IPS-18c (cell line): ENCODE data around the gene ALDH3B2.
"Not testable (repeated sequence)": the region's sequence is repeated elsewhere in the genome, so short reads cannot be mapped to it uniquely, and the experiment has no call there.

Experiments used
- H3K4me3 ChIP-seq: 2 replicates; pipeline ENCODE4 v1.7.0; 2013; ENCODE audit warnings: low read depth, mild to moderate bottlenecking, low read length, moderate library complexity; ENCODE audit not compliant: insufficient read depth
- H3K9me3 ChIP-seq: one replicate; pipeline ENCODE4 v1.6.1; 2013; ENCODE audit warnings: mild to moderate bottlenecking, low read length, moderate library complexity; ENCODE audit not compliant: control insufficient read depth, insufficient read depth

Gene ALDH3B2, protein sequence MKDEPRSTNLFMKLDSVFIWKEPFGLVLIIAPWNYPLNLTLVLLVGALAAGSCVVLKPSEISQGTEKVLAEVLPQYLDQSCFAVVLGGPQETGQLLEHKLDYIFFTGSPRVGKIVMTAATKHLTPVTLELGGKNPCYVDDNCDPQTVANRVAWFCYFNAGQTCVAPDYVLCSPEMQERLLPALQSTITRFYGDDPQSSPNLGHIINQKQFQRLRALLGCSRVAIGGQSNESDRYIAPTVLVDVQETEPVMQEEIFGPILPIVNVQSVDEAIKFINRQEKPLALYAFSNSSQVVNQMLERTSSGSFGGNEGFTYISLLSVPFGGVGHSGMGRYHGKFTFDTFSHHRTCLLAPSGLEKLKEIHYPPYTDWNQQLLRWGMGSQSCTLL

DNA sequence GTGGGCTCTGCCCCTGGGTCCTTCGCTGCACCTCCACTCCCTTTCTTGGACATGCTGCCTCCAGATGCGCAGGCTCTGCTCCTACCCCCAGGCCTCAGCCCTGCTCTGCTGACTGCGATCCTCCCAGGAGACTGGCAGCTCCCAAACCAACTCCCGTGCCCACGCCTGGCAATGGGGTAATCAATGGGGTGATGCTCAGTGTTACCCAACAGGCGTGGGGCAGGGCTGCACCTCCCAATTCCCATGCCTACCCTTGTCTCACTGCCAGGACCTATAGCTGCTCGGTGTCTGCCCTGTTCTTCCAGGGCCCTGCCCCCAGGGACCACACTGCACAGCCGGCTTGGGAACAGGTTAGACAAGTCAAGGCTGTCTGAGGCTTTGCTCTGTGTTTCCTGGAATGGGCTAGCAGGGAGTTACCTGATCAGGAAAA lies at the start of gene ALDH3B2:
ALDH3B2 (minus strand) TSS at position 182 of the 430 bp plus-strand sequence. CDS start 7,688 bp downstream, outside the sequence.
- no peaks in the 10 kb centered on the region for H3K9me3 ChIP-seq
- H3K4me3 ChIP-seq, result no peak within 1 kb of the TSS

DNA sequence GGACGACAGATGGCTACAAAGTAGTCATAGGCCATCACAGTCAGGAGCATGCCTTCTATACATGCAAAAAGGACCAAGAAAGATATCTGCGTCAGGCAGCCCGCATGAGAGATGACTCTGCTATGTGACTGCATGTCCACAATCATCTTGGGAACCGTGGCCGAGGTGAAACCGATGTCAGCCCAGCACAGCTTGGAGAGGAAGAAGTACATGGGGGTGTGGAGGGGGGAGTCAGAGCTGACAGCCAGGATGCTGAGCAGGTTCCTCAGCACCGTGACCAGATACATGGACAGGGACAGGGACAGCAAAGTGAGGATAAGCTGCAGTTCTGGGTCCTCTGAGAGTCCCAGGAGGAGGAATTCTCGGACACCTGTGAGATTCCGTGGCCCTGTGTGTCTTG lies 48.6 kb upstream of the ALDH3B2 start:
- H3K9me3 ChIP-seq, H3K4me3 ChIP-seq: not testable (repeated sequence)

DNA sequence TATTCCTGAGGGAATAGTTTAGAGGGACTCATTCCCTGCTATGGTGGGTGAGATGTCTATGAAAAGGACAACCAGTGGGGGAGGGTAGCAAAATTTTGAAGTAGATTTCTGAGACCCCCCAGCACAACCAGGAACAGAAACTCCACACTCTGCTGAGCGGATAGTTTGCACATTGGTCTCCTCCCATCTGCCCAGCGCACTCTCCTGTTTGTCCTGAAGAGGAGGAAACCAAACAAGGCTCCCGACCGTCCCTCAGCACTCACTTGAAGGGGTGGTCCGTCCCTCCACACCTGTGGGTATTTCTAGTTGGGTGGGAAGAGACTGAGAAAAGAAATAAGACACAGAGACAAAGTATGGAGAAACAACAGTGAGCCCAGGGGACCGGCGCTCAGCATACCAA lies 41.8 kb upstream of the ALDH3B2 start:
- not testable (repeated sequence) for H3K4me3 ChIP-seq, H3K9me3 ChIP-seq

DNA sequence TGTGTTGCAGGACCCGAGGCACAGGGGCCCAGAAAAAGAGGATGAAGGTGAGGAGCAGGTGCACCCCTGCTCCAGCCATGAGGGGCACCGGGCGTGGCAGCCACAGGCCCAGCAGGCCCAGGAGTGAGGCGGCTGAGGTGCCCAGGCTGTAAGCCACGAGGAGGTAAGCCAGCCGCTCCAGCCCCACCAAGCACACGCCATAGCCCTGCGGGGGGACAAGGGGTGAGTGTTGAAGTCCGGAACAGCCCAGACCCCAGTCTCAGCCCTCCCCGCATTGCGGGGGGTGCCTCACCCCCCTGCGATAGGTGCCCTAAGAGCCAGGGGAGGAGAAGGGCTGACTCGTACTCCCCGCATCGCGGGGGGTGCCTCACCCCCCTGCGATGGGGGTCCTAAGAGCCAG lies 41.4 kb upstream of the ALDH3B2 start:
- H3K9me3 ChIP-seq, H3K4me3 ChIP-seq: not testable (repeated sequence)

DNA sequence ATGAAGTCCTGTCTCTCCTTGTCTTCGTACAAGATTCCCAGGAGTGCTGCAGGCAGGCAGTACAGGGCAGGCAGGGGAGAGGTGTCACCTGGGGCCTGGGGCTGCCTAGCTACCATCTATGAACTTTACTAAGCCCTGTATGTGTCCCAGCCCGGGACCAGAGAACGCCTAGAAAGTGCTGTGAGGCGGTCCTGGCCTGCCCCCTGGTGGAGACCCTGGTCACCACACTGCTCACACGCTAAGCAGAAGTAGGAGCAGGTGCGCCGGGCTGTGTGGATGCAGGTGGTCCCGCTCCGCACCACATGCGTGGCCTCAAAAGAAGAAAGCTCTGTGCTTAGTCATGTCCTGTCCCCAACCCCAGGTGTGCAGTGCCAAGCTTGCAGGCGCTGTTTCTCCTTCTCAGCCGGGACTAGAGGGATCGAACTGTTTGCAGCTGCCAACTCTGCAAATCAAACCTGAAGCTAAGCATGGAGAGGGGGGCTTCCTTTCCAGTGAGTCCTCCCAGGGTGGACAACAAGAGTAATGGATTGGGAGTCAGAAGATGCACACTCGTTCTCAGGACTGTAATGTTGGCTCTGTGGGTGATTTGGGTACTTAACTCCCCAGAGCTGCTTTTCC lies 39.6 kb upstream of the ALDH3B2 start:
- not testable (repeated sequence) for H3K9me3 ChIP-seq, H3K4me3 ChIP-seq

- H3K4me3 ChIP-seq, result peak overlapping the region; percentile 38; the same call in 1 of the 2 replicates
- not testable (repeated sequence) for H3K9me3 ChIP-seq
These were observed 37.3 kb upstream of the ALDH3B2 start for GRCh38 chr11:67711676-67712075.

DNA sequence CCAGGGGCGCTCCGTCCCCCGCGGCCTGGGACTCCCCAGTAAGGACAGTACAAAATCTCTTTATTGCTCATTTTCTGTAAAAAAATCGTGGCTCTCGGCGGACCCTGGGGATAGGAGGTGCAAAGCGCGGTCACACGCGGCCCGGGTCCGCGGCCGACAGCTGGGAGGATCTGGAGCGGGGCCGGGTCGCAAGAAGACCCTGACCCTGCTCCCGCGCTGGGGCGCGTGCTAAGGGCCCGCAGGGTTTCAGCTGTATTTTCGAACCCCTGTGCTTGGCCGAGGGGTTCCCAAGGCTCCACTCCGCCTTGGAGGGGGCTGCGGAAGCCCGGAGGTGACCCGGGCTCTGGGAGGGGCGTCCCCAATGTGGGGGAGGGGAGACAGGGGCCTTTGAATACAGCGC lies 36.8 kb upstream of the ALDH3B2 start:
- not testable (repeated sequence) for H3K9me3 ChIP-seq
- peak overlapping the region; percentile 38; the same call in 1 of the 2 replicates for H3K4me3 ChIP-seq

DNA sequence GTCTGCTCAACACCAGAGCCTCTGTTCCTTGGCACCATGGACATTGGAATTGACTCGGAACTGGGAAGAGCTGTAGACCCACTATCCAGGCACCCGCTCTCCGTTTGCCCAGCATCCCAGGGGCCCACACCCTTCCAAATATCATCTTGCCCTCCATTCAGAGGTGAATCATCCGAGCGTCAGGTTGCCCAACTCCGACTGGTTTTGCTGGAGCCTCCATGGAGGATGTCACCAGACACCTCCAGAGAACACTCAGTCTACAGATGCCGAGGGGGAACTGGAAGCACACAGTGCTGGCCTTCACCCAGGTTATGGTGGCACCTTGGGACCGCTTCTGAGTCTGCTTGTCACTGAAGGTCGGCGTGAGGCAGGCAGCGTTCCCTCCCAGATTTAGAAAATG lies 35.4 kb upstream of the ALDH3B2 start:
- not testable (repeated sequence) for H3K4me3 ChIP-seq, H3K9me3 ChIP-seq

- Histone ChIP-seq H3K4me3 (no peak overlapping the region), H3K9me3 (no peaks in the 10 kb centered on the region)
These were observed 30.8 kb upstream of the ALDH3B2 start for GRCh38 chr11:67705264-67705663.

GRCh38 chr11:67704524-67704923 lies 30.1 kb upstream of the ALDH3B2 start:
- H3K4me3 ChIP-seq, result no peak overlapping the region
- no peaks in the 10 kb centered on the region for H3K9me3 ChIP-seq

DNA sequence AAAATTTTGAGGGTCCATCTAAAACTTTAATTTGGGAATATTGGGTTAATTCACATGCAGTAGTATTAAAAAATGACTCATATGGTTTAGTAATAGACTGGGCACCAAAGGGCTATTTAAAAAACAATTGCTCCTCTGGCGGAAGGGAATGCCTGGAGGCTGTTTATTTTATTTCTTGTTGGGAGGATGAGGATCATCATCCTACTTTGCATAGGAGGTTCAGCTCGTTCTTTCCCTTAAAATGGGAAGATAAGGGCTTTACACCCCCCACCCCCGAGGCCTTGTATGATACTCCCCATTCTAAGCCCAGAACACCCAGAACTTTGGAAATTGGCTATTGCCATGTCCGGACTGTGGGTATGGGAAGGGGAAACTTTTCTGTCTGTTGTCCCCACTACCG lies 29.3 kb upstream of the ALDH3B2 start:
- H3K9me3 ChIP-seq, H3K4me3 ChIP-seq: not testable (repeated sequence)

GRCh38 chr11:67700548-67701262 lies 26.3 kb upstream of the ALDH3B2 start:
- H3K4me3 ChIP-seq, result no peak overlapping the region
- H3K9me3 ChIP-seq, result peaks cover 7% of the 10 kb centered on the region

DNA sequence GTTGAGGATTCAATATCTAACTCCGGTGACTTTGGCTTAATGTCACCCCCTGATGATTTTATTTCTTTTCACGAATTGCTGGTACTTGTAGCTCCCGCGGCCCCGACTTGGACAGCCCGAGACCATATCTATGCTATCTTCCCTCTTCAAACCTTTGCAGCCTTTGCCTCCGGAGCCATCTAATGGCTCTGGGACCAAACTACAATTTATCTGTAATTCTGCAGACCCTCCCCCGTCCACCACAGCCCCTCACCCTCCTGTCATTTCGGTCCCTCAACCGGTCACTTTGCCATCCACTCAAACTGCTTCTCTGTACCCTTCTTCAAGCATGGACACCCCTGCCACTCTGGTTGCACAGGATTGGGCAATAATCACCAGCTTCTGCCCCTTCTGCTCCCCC lies 25.7 kb upstream of the ALDH3B2 start:
- H3K4me3 ChIP-seq, result no peak overlapping the region
- peaks cover 7% of the 10 kb centered on the region for H3K9me3 ChIP-seq

- H3K4me3 ChIP-seq, result no peak overlapping the region
These were observed 25.1 kb upstream of the ALDH3B2 start for GRCh38 chr11:67699521-67699920.

GRCh38 chr11:67698247-67698646 lies 23.8 kb upstream of the ALDH3B2 start:
- H3K9me3 ChIP-seq, result peaks cover 7% of the 10 kb centered on the region
- H3K4me3 ChIP-seq, result no peak overlapping the region

More at GRCh38 chr11:67699521-67699920, 25.1 kb upstream of the ALDH3B2 start:
- peaks cover 7% of the 10 kb centered on the region for H3K9me3 ChIP-seq

DNA sequence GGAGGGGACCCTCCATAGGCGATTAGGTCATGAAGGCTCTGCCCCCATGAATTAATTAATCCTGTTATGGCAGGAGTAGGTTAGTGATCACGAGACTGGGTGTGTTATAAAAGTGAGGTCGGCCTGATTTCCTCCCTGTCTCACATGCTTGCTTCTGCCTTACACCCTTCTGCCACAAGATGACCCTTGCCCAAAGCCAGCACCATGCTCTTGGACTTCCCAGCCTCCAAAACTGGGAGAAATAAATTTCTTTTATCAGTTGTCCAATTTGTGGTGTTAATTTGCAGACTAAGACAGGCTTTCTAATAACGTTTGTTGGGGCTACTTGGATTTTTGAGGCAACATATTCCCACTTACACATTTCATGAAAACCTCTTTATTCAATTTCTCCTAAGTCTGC lies 23.4 kb upstream of the ALDH3B2 start:
- no peak overlapping the region for H3K4me3 ChIP-seq
- H3K9me3 ChIP-seq, result peaks cover 7% of the 10 kb centered on the region

DNA sequence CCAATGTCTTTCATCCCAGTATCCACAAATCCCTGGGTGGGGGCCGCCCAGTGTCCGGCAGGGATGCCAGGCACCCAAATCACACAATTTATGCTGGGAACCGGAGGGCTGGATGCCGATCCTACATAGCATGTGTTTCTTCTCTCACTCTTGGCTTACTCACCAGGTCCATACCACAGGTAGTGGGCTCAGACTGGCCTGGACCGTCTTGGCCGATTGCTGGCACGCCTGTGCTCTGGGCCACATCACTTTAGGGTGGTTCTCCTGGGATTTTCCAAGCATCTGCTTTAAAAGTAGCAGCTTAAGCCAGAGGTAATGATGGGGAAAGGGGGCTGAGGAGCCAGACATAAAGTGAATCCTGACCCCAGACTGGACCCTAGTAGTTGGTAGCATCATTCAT lies 22.6 kb upstream of the ALDH3B2 start:
- Histone ChIP-seq H3K9me3 (peaks cover 7% of the 10 kb centered on the region), H3K4me3 (no peak overlapping the region)

- H3K4me3 ChIP-seq, result no peak overlapping the region
- peaks cover 7% of the 10 kb centered on the region for H3K9me3 ChIP-seq
These were observed 21.2 kb upstream of the ALDH3B2 start for GRCh38 chr11:67695606-67696005.
